Activated CD8-positive, alpha-beta T cell treated with anti-CD3 and anti-CD28 coated beads for 36 hours (primary cell): Measurements from ENCODE around the gene FAM131C. TPM values are rescaled to one million over a fixed set of nuclear protein-coding genes. Genes with fewer than 3 reads are reported as not detected.
"Not testable (repeated sequence)": the region's sequence is repeated elsewhere in the genome, so short reads cannot be mapped to it uniquely, and the experiment has no call there.

Experiments
- ATAC-seq: fragments of 200-7000 bp; cut with Tn5 transposase; one replicate; pipeline ENCODE4 v1.10.0; 2021; ENCODE audit warnings: mild to moderate bottlenecking, moderate library complexity
- CTCF ChIA-PET: fragments of 350-600 bp; sonication (Branson Sonifier 250); formaldehyde crosslinking; loops from one replicate; lab custom pipeline; 2021; ENCODE audit warnings: antibody characterized with exemption; lab: Charles Lee
- POLR2A ChIA-PET: fragments of 350-600 bp; sonication (Branson Sonifier 250); formaldehyde crosslinking; loops from one replicate; lab custom pipeline; 2021; ENCODE audit warnings: antibody characterized with exemption; lab: Charles Lee
- DNase-seq: peaks from one replicate; pipeline ENCODE4 v3.0.0-alpha.2; 2020
- H3K27ac Mint-ChIP-seq: one replicate; pipeline ENCODE4 v1.8.0; 2021; ENCODE audit warnings: mild to moderate bottlenecking, mixed read lengths
- H3K27me3 Mint-ChIP-seq: one replicate; pipeline ENCODE4 v1.8.0; 2021; ENCODE audit warnings: mixed read lengths
- H3K36me3 Mint-ChIP-seq: one replicate; pipeline ENCODE4 v1.8.0; 2021; ENCODE audit warnings: low read depth, mixed read lengths
- H3K4me1 Mint-ChIP-seq: one replicate; pipeline ENCODE4 v1.8.0; 2021; ENCODE audit warnings: low read depth, mixed read lengths
- H3K4me3 Mint-ChIP-seq: one replicate; pipeline ENCODE4 v1.8.0; 2021; ENCODE audit warnings: mild to moderate bottlenecking, moderate library complexity, mixed read lengths
- H3K9me3 Mint-ChIP-seq: one replicate; pipeline ENCODE4 v1.8.0; 2021; ENCODE audit warnings: mixed read lengths
- CTCF ChIP-seq: fragments of 200-600 bp; IDR thresholded peaks from one replicate; pipeline ENCODE4 v1.8.0; 2022; ENCODE audit warnings: antibody characterized with exemption, mild to moderate bottlenecking
- intact Hi-C: fragments of 100-400 bp; cut with micrococcal nuclease; formaldehyde crosslinking; loops from one replicate; pipeline ENCODE4 v1.10.0; 2022
- total RNA-seq, 2 experiments: library from RNA; stranded (reverse); gene quantifications; one replicate each; pipeline ENCODE4 v1.2.3, GENCODE V29; 2021

The FAM131C gene
- total RNA-seq, 2 experiments from 2014 or later, result 0.70 to 0.87 TPM

GRCh38 chr1:16042096-16042495, 31.4 kb downstream of the FAM131C start:
- DNase-seq (no peak), ATAC-seq (no peak)
- no peak overlapping the region for H3K27ac Mint-ChIP-seq
- no peaks in the 10 kb centered on the region for H3K4me1 Mint-ChIP-seq
- POLR2A ChIA-PET, result no interaction called here
- CTCF ChIA-PET, result no interaction called here
- TF ChIP-seq CTCF, result no peak
- H3K36me3 Mint-ChIP-seq, result no peaks in the 10 kb centered on the region
- H3K4me3 Mint-ChIP-seq, result no peak overlapping the region
- intact Hi-C loops, result no loop called here
- no peaks in the 10 kb centered on the region for H3K27me3 Mint-ChIP-seq
- no peaks in the 10 kb centered on the region for H3K9me3 Mint-ChIP-seq

- Mint-ChIP-seq H3K27ac (no peak overlapping the region), H3K4me1 (no peaks in the 10 kb centered on the region), H3K27me3 (no peaks in the 10 kb centered on the region), H3K9me3 (no peaks in the 10 kb centered on the region), H3K4me3 (no peak overlapping the region), H3K36me3 (no peaks in the 10 kb centered on the region)
- intact Hi-C loops, result no loop called here
- ChIA-PET CTCF (no interaction called here), POLR2A (no interaction called here)
- no peak for DNase-seq
- TF ChIP-seq CTCF, result no peak
- ATAC-seq, result no peak
Measured at GRCh38 chr1:16041200-16041599, 32.3 kb downstream of the FAM131C start.

GRCh38 chr1:16039871-16040270, 33.6 kb downstream of the FAM131C start:
- H3K4me1 Mint-ChIP-seq, ATAC-seq, H3K9me3 Mint-ChIP-seq, H3K27ac Mint-ChIP-seq, H3K27me3 Mint-ChIP-seq, H3K4me3 Mint-ChIP-seq, H3K36me3 Mint-ChIP-seq, POLR2A ChIA-PET, DNase-seq, intact Hi-C loops: not testable (repeated sequence)
- CTCF ChIA-PET, result interaction anchor here (0.6 kb wide), 1 partner anchor 116 kb away, joined by 3 read pairs; no protein-coding TSS in a partner anchor

GRCh38 chr1:16038620-16038912, 34.9 kb downstream of the FAM131C start:
- no peaks in the 10 kb centered on the region for H3K9me3 Mint-ChIP-seq
- no peak for ATAC-seq
- DNase-seq, result no peak
- CTCF ChIA-PET, result interaction anchor here (0.8 kb wide), 1 partner anchor 34 kb away, joined by 3 read pairs; no protein-coding TSS in a partner anchor
- POLR2A ChIA-PET, result no interaction called here
- intact Hi-C loops, result no loop called here
- no peak overlapping the region for H3K4me3 Mint-ChIP-seq
- no peak overlapping the region for H3K27ac Mint-ChIP-seq
- no peaks in the 10 kb centered on the region for H3K27me3 Mint-ChIP-seq
- no peaks in the 10 kb centered on the region for H3K36me3 Mint-ChIP-seq
- no peak for TF ChIP-seq CTCF
- no peaks in the 10 kb centered on the region for H3K4me1 Mint-ChIP-seq

GRCh38 chr1:16036461-16036860, 37.0 kb downstream of the FAM131C start:
- H3K9me3 Mint-ChIP-seq, H3K4me3 Mint-ChIP-seq, intact Hi-C loops, H3K4me1 Mint-ChIP-seq, H3K27ac Mint-ChIP-seq, H3K36me3 Mint-ChIP-seq, POLR2A ChIA-PET, CTCF ChIA-PET, DNase-seq, H3K27me3 Mint-ChIP-seq, ATAC-seq: not testable (repeated sequence)

GRCh38 chr1:16033103-16033632, 40.3 kb downstream of the FAM131C start:
- H3K4me1 Mint-ChIP-seq, H3K36me3 Mint-ChIP-seq, DNase-seq, H3K4me3 Mint-ChIP-seq, POLR2A ChIA-PET, intact Hi-C loops, H3K27ac Mint-ChIP-seq, H3K9me3 Mint-ChIP-seq, ATAC-seq: not testable (repeated sequence)
- CTCF ChIA-PET, result interaction anchor here (1.5 to 1.6 kb wide), 2 partner anchors 23 to 26 kb away, joined by 5 to 9 read pairs; no protein-coding TSS in a partner anchor
- H3K27me3 Mint-ChIP-seq, result peaks cover 13% of the 10 kb centered on the region
